HCT116 (cell line): ENCODE data around the gene TICAM2. TPM values are rescaled to one million over a fixed set of nuclear protein-coding genes. Genes with fewer than 3 reads are reported as not detected.

Source experiments
- ATAC-seq: fragments of 200-7000 bp; cut with Tn5 transposase; 2 replicates; pipeline ENCODE4 v1.9.1; 2020; ENCODE audit warnings: mild to moderate bottlenecking, moderate library complexity
- BruUV-seq: library from RNA; stranded (reverse); fragments of 400-500 nt; replicated peaks from 2 replicates; lab custom pipeline; 2021; lab: Mats Ljungman, UMichigan
- CTCF ChIA-PET: fragments of 300-600 bp; sonication (Branson Sonifier 250); formaldehyde crosslinking; loops from one replicate; lab custom pipeline; 2021; ENCODE audit warnings: antibody characterized with exemption; lab: Charles Lee
- POLR2A ChIA-PET: fragments of 300-600, 350-600 bp; sonication (Branson Sonifier 250); formaldehyde crosslinking; loops from one replicate; lab custom pipeline; 2021; ENCODE audit warnings: antibody characterized with exemption; lab: Charles Lee
- RAD21 ChIA-PET, 2 experiments: fragments of 300-600 bp; sonication (Branson Sonifier 250); formaldehyde crosslinking; loops; one replicate each; lab custom pipeline; 2023; ENCODE audit warnings: low total read pairs in 2 of 2; ENCODE audit not compliant: uncharacterized antibody in 2 of 2, unreplicated experiment in 2 of 2, low non-redundant PET in 1 of 2; lab: Charles Lee
- DNase-seq: peaks from one replicate; pipeline ENCODE4 v3.0.0-alpha.2; 2010; ENCODE audit warnings: low read depth, low spot score
- H2AFZ ChIP-seq: fragments of 200-600 bp; shearing (Covaris generic), sonication (generic); 2 replicates; pipeline ENCODE4 v1.6.1; 2017; ENCODE audit warnings: low read depth, mixed run types, mixed read lengths, antibody characterized with exemption, low read length; ENCODE audit not compliant: poor library complexity, severe bottlenecking
- H3K27ac ChIP-seq: 2 replicates; pipeline ENCODE4 v1.5.1; 2012; ENCODE audit warnings: low read depth, low read length
- H3K27me3 ChIP-seq: fragments of 200-600 bp; sonication (generic); 2 replicates; pipeline ENCODE4 v1.6.1; 2016; ENCODE audit warnings: mixed run types, low read length, mixed read lengths; ENCODE audit not compliant: insufficient read depth
- H3K36me3 ChIP-seq, 2 experiments: fragments of 200-500 bp in 1 of 2; fragments of 200-600 bp in 1 of 2; sonication (Bioruptor generic) in 1 of 2; sonication (generic) in 1 of 2; 2 replicates each; pipeline versions ENCODE4 v1.5.1 to v1.6.1; 2014 to 2016; ENCODE audit warnings: low read length in 2 of 2, inconsistent platforms in 1 of 2, mixed read lengths in 1 of 2, mixed run types in 1 of 2; ENCODE audit not compliant: insufficient read depth in 2 of 2, control insufficient read depth in 1 of 2
- H3K4me1 ChIP-seq, 2 experiments: fragments of 200-600 bp in 1 of 2; sonication (generic) in 1 of 2; 2 replicates each; pipeline versions ENCODE4 v1.5.1 to v1.6.1; 2012 to 2017; ENCODE audit warnings: low read length in 2 of 2, inconsistent platforms in 1 of 2, mild to moderate bottlenecking in 1 of 2, mixed read lengths in 1 of 2, mixed run types in 1 of 2, moderate library complexity in 1 of 2; ENCODE audit not compliant: insufficient read depth in 2 of 2, control insufficient read depth in 1 of 2
- H3K4me2 ChIP-seq: fragments of 200-600 bp; sonication (generic); 2 replicates; pipeline ENCODE4 v1.6.1; 2017; ENCODE audit warnings: mixed run types, low read length, mixed read lengths
- H3K4me3 ChIP-seq, 2 experiments: fragments of 200-600 bp in 1 of 2; sonication (generic) in 1 of 2; replicated peaks in 1 of 2; 2 replicates each; pipeline ENCODE4 v1.5.1; 2011 to 2016; ENCODE audit warnings: low read length in 2 of 2, control low read depth in 1 of 2, low read depth in 1 of 2, mild to moderate bottlenecking in 1 of 2, mixed read lengths in 1 of 2, mixed run types in 1 of 2
- H3K79me2 ChIP-seq: fragments of 200-600 bp; sonication (generic); 2 replicates; pipeline ENCODE4 v1.6.1; 2017; ENCODE audit warnings: mild to moderate bottlenecking, mixed run types, low read length, moderate library complexity, mixed read lengths; ENCODE audit not compliant: insufficient read depth
- H3K9ac ChIP-seq: fragments of 200-600 bp; sonication (generic); 2 replicates; pipeline ENCODE4 v1.6.1; 2016; ENCODE audit warnings: low read length, mixed read lengths
- H3K9me2 ChIP-seq: fragments of 200-600 bp; sonication (generic), shearing (Covaris generic); 2 replicates; pipeline ENCODE4 v1.6.1; 2017; ENCODE audit warnings: mixed run types, mild to moderate bottlenecking, moderate library complexity; ENCODE audit not compliant: insufficient read depth
- H3K9me3 ChIP-seq, 2 experiments: fragments of 200-500 bp in 1 of 2; fragments of 200-600 bp in 1 of 2; sonication (Bioruptor generic) in 1 of 2; sonication (generic) in 1 of 2; 2 replicates each; pipeline ENCODE4 v1.6.1; 2014 to 2017; ENCODE audit warnings: low read length in 2 of 2, mixed read lengths in 2 of 2, inconsistent platforms in 1 of 2, low read depth in 1 of 2, mild to moderate bottlenecking in 1 of 2, mixed run types in 1 of 2, moderate library complexity in 1 of 2; ENCODE audit not compliant: control insufficient read depth in 1 of 2, insufficient read depth in 1 of 2
- H4K20me1 ChIP-seq: fragments of 200-600 bp; sonication (generic), shearing (Covaris generic); 2 replicates; pipeline ENCODE4 v1.6.1; 2017; ENCODE audit warnings: mixed run types, mild to moderate bottlenecking, moderate library complexity; ENCODE audit not compliant: insufficient read depth
- ELF1 ChIP-seq: IDR thresholded peaks from 2 replicates; pipeline ENCODE4 v1.6.1; 2012; ENCODE audit warnings: low read depth, borderline replicate concordance
- EZH2phosphoT487 ChIP-seq: fragments of 200-600 bp; IDR thresholded peaks from 2 replicates; pipeline ENCODE4 v1.6.1; 2018; ENCODE audit warnings: antibody characterized with exemption, borderline replicate concordance
- FOSL1 ChIP-seq: IDR thresholded peaks from 2 replicates; pipeline ENCODE4 v1.6.1; 2012; ENCODE audit warnings: low read depth
- JUND ChIP-seq: IDR thresholded peaks from 2 replicates; pipeline ENCODE4 v1.6.1; 2012
- POLR2AphosphoS5 ChIP-seq: IDR thresholded peaks from 2 replicates; pipeline ENCODE4 v1.6.1; 2011; ENCODE audit warnings: mild to moderate bottlenecking, low read depth, low read length, moderate library complexity
- SIN3A ChIP-seq: IDR thresholded peaks from 2 replicates; pipeline ENCODE4 v1.6.1; 2012; ENCODE audit warnings: low read depth
- SP1 ChIP-seq: IDR thresholded peaks from 2 replicates; pipeline ENCODE4 v1.6.1; 2012; ENCODE audit warnings: low read depth
- TCF7L2 ChIP-seq: IDR thresholded peaks from 2 replicates; pipeline ENCODE4 v1.7.0; 2011; ENCODE audit warnings: borderline replicate concordance, inconsistent platforms; ENCODE audit not compliant: insufficient read depth, insufficient read length; ENCODE audit errors: extremely low read depth
- YY1 ChIP-seq: IDR thresholded peaks from 2 replicates; pipeline ENCODE4 v1.6.1; 2011; ENCODE audit warnings: low read length, low read depth, moderate library complexity, mild to moderate bottlenecking; ENCODE audit not compliant: insufficient replicate concordance; ENCODE audit errors: extremely low read depth
- ZFX ChIP-seq: fragments of 450-650 bp; IDR thresholded peaks from 2 replicates; pipeline ENCODE4 v1.6.1; 2017
- ZNF274 ChIP-seq: fragments of 200-500 bp; sonication (Bioruptor generic); IDR thresholded peaks from 2 replicates; pipeline ENCODE4 v1.6.1; 2014; ENCODE audit warnings: mild to moderate bottlenecking, low read depth, low read length, inconsistent platforms
- intact Hi-C: fragments of 100-400 bp; cut with micrococcal nuclease; formaldehyde crosslinking; loops from 2 replicates; pipeline ENCODE4 v1.10.0; 2022
- total RNA-seq: library from RNA; stranded (reverse); gene quantifications from one replicate; pipeline ENCODE4 v1.2.1, GENCODE V29; 2021; ENCODE audit not compliant: unreplicated experiment
- TF ChIP-seq, protein P1 (sequence below): IDR thresholded peaks from 2 replicates; pipeline ENCODE4 v1.6.1; 2012

Gene TICAM2
- total RNA-seq, 1 experiment from 2014 or later: 2.9 TPM

DNA sequence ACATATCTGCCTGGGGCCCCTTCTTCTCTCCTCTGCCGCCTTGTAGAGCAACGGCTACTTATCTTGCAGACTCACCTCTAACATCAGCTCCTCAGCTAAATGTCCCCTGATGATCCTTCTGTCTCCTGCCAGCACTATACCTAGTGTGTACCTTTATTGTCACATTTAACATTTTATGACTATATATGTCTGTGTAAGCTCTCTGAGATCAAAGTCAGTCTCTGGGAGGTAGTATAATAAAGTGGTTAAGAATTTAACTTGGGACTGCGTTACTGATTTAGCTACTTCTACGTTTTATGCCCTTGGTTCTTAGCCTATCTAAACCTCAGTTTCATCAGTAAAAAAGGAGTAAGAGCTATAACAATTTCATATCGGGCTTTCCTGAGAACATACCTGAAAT is 21.4 kb upstream of the TICAM2 start:
- Histone ChIP-seq H2AFZ (no peak overlapping the region), H3K27ac (no peak overlapping the region), H3K4me3 (peak overlapping the region in 1 of 2 experiments; percentile 94; a peak in 2 of 4 replicates), H3K9me2 (no peaks in the 10 kb centered on the region), H3K9me3 (no peaks in the 10 kb centered on the region), H3K4me2 (peak overlapping the region; percentile 72), H3K79me2 (peaks cover 77% of the 10 kb centered on the region), H3K4me1 (peaks cover 6 to 26% of the 10 kb centered on the region in 2 experiments), H3K27me3 (no peaks in the 10 kb centered on the region), H4K20me1 (peaks cover 6% of the 10 kb centered on the region; the same call in 1 of the 2 replicates), H3K9ac (peak overlapping the region; percentile 96), H3K36me3 (peaks cover 26 to 35% of the 10 kb centered on the region in 2 experiments)
- RAD21 ChIA-PET: no interaction called here
- ATAC-seq: no peak
- TF ChIP-seq SIN3A (no peak), ZNF274 (no peak), ELF1 (no peak), JUND (no peak), ZFX (no peak), YY1 (no peak), FOSL1 (no peak)
- TF ChIP-seq, protein P1, sequence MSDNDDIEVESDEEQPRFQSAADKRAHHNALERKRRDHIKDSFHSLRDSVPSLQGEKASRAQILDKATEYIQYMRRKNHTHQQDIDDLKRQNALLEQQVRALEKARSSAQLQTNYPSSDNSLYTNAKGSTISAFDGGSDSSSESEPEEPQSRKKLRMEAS: no peak
- POLR2A ChIA-PET: interaction anchor here (1.6 kb wide), 1 partner anchor 9 kb away, joined by 5 read pairs; no protein-coding TSS in a partner anchor
- CTCF ChIA-PET: no interaction called here
- no peak for DNase-seq
- no TSS peak for BruUV-seq
- intact Hi-C loops: no loop called here

DNA sequence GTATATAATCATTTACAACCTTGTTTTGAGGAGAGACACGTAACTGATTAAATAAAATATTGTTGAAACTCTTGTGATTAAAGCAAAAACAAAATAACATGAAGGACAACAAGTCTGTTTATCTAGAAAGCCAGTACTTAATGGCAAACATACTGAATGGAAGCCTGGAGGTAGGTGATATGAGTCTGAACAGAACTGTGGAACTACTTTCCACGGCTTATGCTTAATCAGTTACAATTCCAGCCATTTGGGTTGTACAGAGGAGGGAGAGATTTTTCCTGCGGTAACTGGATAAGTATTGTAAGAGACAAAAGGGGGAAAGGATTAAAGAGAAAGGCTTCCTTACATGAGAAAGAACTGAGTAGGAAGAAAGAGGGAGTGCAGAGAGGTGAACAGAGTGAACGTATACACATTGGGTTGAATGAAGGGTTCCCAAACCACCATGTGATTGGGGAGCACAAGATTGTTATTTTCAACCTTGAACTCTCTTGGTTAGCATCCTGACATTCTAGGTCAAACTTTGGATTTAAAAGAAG is 19.2 kb upstream of the TICAM2 start:
- peaks cover 6% of the 10 kb centered on the region; the same call in 1 of the 2 replicates for H4K20me1 ChIP-seq
- ChIA-PET RAD21 (no interaction called here), POLR2A (no interaction called here), CTCF (no interaction called here)
- BruUV-seq: no TSS peak
- no peak overlapping the region for H3K4me2 ChIP-seq
- ATAC-seq: no peak
- H3K4me3 ChIP-seq: no peak overlapping the region
- H3K27me3 ChIP-seq: no peaks in the 10 kb centered on the region
- peaks cover 95% of the 10 kb centered on the region for H3K79me2 ChIP-seq
- H3K9ac ChIP-seq: no peak overlapping the region
- no peaks in the 10 kb centered on the region for H3K9me2 ChIP-seq
- no peak overlapping the region for H3K27ac ChIP-seq
- H3K36me3 ChIP-seq: peaks cover 35 to 43% of the 10 kb centered on the region in 2 experiments
- TF ChIP-seq EZH2phosphoT487: no peak
- no peak for TF ChIP-seq POLR2AphosphoS5
- no peak for TF ChIP-seq SP1
- TF ChIP-seq TCF7L2: no peak
- TF ChIP-seq JUND: no peak
- no peaks in the 10 kb centered on the region for H3K9me3 ChIP-seq
- intact Hi-C loops: no loop called here
- H2AFZ ChIP-seq: no peak overlapping the region
- no peak for DNase-seq
- H3K4me1 ChIP-seq: peaks cover 0 to 14% of the 10 kb centered on the region in 2 experiments; a peak in 3 of 4 replicates
